Measurements from ENCODE around the gene SGCD. TPM values are rescaled to one million over a fixed set of nuclear protein-coding genes. Genes with fewer than 3 reads are reported as not detected.

The SGCD gene
- polyA plus RNA-seq, 1 of the 3 experiments (the other 2 are of a cell fraction) = 0.87 TPM

GRCh38 chr5:156594406-156594805 lies 267.4 kb downstream of the SGCD start:
- no peak overlapping the region for H3K4me3 ChIP-seq (ENCODE audit: low read depth in 2 of 2, low read length in 1 of 2)

GRCh38 chr5:156595132-156595787 lies 268.3 kb downstream of the SGCD start:
- Histone ChIP-seq H3K79me2 (ENCODE audit: insufficient read depth) (no peaks in the 10 kb centered on the region), H2AFZ (ENCODE audit: low read depth) (no peak overlapping the region), H3K27ac (ENCODE audit: low read depth in 2 of 2, low read length in 1 of 2) (no peak overlapping the region), H3K9ac (no peak overlapping the region), H3K4me3 (ENCODE audit: low read depth in 2 of 2, low read length in 1 of 2) (no peak overlapping the region), H3K4me1 (ENCODE audit: control insufficient read depth in 1 of 2, insufficient read depth in 2 of 2, low read depth in 1 of 2, low read length in 1 of 2) (peaks cover 0 to 2% of the 10 kb centered on the region in 2 experiments; a peak in 1 of 4 replicates), H3K27me3 (ENCODE audit: insufficient read depth) (no peaks in the 10 kb centered on the region), H3K9me2 (no peaks in the 10 kb centered on the region; the same call in 1 of the 2 replicates), H3F3A (replicated peaks; ENCODE audit: insufficient read depth) (no peaks in the 10 kb centered on the region), H4K20me1 (ENCODE audit: insufficient read depth) (no peaks in the 10 kb centered on the region), H3K9me3 (no peaks in the 10 kb centered on the region), H3K4me2 (no peak overlapping the region), H3K36me3 (replicated peaks in 1 of 2; ENCODE audit: control insufficient read depth in 1 of 2, insufficient read depth in 2 of 2, low read length in 1 of 2) (no peaks in the 10 kb centered on the region)
- TF ChIP-seq MXI1 (IDR thresholded peaks at IDR 0.05; ENCODE audit: low read depth, low read length) (no peak), MAX (IDR thresholded peaks at IDR 0.05; ENCODE audit: low read depth) (no peak), REST (IDR thresholded peaks at IDR 0.05; ENCODE audit: low read depth, low read length) (no peak), EP300 (IDR thresholded peaks at IDR 0.05; ENCODE audit: borderline replicate concordance in 1 of 2, low read depth in 1 of 2, low read length in 1 of 2) (no peak), USF1 (IDR thresholded peaks at IDR 0.05; ENCODE audit: borderline replicate concordance, low read depth) (no peak), RFX5 (IDR thresholded peaks at IDR 0.05; ENCODE audit: low read length) (no peak), FOSL2 (IDR thresholded peaks at IDR 0.05; ENCODE audit: borderline replicate concordance, low read depth) (no peak), IRF3 (IDR thresholded peaks at IDR 0.05; ENCODE audit: low read depth, low read length) (no peak), TAF1 (IDR thresholded peaks at IDR 0.05; ENCODE audit: borderline replicate concordance, low read depth, low read length) (no peak), GABPA (IDR thresholded peaks at IDR 0.05; ENCODE audit: low read depth) (no peak)
- 52% methylated on average over 4 of the region's 4 CpGs for WGBS (ENCODE audit: low lambda C conversion rate)
- no peak for DNase-seq
- ChIA-PET POLR2A (no interaction called here), CTCF (interaction anchor here (1.1 to 1.7 kb wide), 3 partner anchors 13 to 652 kb away, joined by 3 to 5 read pairs (median 3); no protein-coding TSS in a partner anchor)

More at GRCh38 chr5:156594406-156594805, 267.4 kb downstream of the SGCD start:
- TF ChIP-seq GATA2 (CRISPR knock-in tag; IDR thresholded peaks at IDR 0.05) (no peak), RCOR1 (IDR thresholded peaks at IDR 0.05; ENCODE audit: low read length) (no peak)
- Histone ChIP-seq H2AFZ (ENCODE audit: low read depth) (no peak overlapping the region), H3K4me1 (ENCODE audit: control insufficient read depth in 1 of 2, insufficient read depth in 2 of 2, low read depth in 1 of 2, low read length in 1 of 2) (peaks cover 0 to 5% of the 10 kb centered on the region in 2 experiments; a peak in 1 of 4 replicates), H3K36me3 (replicated peaks in 1 of 2; ENCODE audit: control insufficient read depth in 1 of 2, insufficient read depth in 2 of 2, low read length in 1 of 2) (no peaks in the 10 kb centered on the region), H3K4me2 (no peak overlapping the region), H3K9ac (no peak overlapping the region), H3K27me3 (ENCODE audit: insufficient read depth) (no peaks in the 10 kb centered on the region), H3F3A (replicated peaks; ENCODE audit: insufficient read depth) (no peaks in the 10 kb centered on the region), H3K9me2 (no peaks in the 10 kb centered on the region; the same call in 1 of the 2 replicates), H3K27ac (ENCODE audit: low read depth in 2 of 2, low read length in 1 of 2) (no peak overlapping the region), H4K20me1 (ENCODE audit: insufficient read depth) (no peaks in the 10 kb centered on the region), H3K79me2 (ENCODE audit: insufficient read depth) (no peaks in the 10 kb centered on the region), H3K9me3 (no peaks in the 10 kb centered on the region)
- CTCF ChIA-PET = interaction anchor here (1.1 to 1.7 kb wide), 3 partner anchors 12 to 651 kb away, joined by 3 to 5 read pairs (median 3); no protein-coding TSS in a partner anchor
- DNase-seq = no peak
- POLR2A ChIA-PET = no interaction called here
- 24% methylated on average over 1 of the region's 1 CpG for WGBS (ENCODE audit: low lambda C conversion rate)

Data from SK-N-SH (cell line).